CMK (cell line): ENCODE measurements around the gene ATP8A2.
"Not testable (repeated sequence)": the region's sequence is repeated elsewhere in the genome, so short reads cannot be mapped to it uniquely, and the experiment has no call there.

Experiments used
- DNase-seq: peaks from one replicate; pipeline ENCODE4 v3.0.0-alpha.2; 2010; ENCODE audit warnings: low read depth

Gene ATP8A2

DNA sequence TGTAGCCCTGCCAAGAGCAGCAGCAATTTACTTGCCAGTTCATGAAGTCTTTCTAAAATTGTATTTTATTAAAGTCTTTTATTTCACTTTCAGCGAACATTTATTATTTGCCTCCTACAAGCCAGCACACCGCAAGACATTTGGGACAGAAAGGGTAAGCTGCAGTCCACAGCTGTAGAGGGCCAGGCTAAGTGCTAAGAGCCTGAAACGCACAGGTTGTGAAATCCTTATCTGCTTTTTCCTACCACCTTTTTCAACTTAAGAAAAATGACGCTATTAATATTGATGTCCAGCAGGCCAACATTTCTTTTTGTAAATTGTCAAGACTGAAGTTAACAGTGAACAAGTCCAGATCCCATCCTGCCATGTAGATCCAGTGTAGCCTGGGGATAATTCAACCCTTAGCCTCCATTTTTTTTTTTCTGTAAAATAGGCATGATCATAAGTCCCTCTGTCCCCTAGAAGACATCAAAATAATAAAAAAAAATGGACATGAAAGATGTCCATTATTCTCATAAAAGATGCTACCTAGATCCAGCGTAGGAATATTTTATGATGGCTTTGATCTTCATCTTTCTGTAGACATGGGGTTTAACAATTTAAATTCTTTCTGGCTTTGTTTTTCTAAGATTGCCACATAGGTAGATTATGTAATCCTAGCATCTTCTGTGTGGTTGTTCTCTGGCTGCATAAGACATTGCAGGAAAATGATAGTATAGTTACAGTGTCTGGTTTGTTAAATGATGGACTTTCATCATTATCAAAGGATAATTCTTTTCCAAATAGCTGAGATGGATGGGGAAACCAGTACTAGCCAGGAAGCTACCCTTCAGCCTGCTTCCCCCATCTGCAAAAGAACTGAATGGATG lies 551.7 kb downstream of the ATP8A2 start:
- no peak for DNase-seq

DNA sequence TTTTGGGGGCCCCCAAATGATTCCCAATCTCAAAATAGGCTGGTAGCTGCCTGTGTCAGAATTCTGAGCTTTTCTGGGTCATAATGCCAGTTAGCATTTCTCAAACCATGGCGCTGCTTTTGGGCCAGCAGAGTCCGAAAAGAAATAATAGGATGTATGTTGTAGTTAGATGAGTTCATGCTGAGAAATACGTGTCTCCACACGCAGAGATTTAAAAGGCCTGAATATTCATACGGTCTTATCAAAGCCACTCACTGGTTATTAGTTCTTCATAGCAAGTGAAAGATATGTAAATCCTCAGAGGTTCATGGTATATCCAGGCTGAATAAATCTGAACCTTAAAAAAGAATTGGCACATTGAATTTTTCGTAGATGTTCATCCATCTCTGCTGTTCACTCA lies 555.6 kb downstream of the ATP8A2 start:
- no peak for DNase-seq

DNA sequence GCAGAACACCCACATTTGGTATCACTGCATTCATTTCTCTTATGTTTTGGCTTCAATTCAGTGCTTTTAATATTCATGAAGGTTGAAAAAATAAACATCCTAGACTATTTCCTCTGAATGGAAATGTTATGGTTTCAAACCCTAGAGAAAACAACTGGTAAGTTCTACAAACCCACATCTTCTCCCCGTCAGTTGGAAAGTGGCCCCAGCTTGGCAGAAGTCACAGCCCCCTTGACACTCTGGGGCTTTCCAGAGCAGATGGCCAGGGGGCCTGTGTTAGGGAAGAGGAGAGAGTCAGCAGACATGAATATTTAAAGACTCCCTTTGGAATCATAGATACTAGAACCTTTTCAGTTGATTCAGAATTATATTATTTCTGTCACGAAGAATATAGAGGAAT lies 556.2 kb downstream of the ATP8A2 start:
- DNase-seq: no peak

DNA sequence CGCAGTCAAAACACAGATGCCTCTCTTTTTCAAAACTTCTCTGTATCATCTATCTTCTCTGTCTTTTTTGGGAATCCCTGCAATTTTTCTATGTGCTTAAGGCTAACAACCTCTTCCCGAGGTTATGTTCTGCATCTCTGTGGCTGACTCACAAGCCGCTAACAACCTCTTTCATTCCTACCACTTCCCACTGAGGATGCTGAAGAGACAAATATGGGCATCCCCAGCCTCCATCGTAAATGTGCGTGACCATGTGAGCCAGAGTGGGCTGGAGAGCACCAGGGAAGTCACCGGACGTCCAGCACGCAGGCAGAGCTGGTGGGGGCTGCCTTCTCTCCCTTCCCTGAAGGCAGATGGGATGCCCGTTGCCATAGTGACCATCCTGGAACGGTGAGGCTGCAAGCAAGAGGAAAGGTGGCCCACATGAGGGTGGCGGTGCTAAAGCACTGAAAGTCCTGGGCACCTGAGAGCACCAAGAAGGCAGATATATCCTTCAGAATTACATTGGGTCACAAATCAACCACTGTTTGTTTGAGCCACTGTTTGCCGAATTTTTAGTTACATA lies 557.2 kb downstream of the ATP8A2 start:
- no peak for DNase-seq

DNA sequence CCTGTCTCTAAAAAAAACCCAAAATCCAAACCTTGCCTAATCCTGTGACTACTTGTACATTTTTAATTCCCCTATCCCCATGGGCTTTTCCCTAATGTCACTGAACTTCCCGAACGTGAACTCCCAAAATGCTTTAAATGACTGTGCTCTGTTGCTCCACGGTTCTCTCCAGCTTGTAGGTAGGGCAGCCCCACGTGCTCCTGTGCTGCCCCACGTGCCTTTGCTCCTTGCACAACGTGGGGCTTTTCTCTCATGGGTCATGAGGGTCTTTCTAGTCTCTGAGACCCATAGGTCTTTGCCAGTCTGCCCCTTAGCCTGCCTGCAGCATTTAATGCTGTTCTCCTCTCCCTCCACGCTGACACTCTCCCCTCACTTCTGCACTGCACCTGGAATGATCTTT lies 558.0 kb downstream of the ATP8A2 start:
- no peak for DNase-seq

DNA sequence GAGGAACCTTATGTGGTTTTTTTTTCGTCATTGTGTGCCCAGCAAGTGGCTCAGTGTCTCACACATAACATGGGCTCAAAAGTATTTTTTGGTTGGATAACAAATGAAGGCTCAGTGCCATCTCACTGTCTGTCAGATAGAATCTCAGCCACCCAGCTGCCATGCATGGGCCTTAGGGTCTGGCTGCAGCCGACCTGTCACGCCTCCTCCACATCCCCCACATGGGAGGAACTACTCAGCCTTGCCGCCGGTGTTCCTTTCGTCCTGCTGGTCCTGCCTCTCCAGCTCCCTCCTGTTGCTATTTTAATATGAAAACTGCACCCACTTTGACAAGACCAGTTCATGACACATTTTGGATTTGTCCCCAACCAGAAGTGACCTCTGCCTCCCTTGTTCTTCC lies 558.9 kb downstream of the ATP8A2 start:
- no peak for DNase-seq

DNA sequence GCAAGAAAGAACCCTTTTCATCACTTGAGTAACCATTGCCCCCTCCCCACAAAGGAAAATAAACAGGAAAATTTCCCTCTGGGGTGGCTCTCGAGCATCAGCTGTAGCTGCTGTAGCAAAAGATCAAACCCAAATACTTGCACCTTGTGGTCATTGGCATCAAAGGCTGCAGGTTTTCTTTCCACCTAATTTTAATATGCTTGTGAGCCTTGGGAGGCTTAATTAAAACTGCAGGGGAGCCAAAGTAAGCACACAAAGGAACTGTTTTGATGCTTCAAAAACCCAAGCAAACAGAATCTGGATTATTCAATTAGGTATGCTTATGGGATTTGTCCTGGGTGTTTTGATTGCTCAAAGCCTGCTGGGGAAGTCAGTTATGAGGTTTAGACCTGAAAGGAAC lies 560.6 kb downstream of the ATP8A2 start:
- no peak for DNase-seq

DNA sequence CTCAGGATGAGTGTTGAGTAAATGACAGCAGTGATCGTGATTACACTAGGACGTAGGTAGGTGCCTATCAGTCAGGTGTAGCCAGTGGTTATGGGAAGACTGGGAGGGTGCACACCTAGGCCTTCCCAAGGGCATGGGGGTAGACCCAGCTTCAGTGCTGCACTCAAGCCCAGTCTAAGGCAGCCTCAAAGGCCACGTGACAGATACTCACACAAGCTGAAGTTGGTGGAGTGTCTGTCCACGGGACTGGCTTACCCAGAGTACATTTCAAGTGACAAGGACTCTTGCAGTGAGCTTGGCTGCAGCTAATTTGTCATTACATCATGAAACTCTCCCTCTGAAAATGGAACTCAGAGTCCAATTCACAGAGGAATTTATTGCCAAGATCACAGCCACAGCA lies 561.7 kb downstream of the ATP8A2 start:
- no peak for DNase-seq

DNA sequence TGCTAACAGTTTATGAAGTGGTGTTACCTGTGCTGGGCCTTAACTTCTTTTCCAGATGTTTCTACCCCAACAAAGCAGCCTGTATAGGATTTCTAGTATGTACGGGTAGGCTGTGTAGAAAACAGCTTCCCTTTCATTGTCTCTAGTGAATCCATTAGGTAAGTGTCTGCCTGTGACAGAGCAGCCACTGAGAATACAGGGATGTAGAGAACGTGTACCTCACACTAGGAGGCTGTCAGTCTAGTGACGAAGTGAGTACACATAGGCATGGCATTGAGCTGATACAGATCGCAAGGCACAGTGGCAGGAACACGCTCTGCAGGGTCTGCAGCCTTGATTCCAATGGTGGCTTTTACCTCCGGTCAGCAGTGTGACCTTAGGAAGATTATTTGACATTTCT lies 562.4 kb downstream of the ATP8A2 start:
- DNase-seq: no peak

DNA sequence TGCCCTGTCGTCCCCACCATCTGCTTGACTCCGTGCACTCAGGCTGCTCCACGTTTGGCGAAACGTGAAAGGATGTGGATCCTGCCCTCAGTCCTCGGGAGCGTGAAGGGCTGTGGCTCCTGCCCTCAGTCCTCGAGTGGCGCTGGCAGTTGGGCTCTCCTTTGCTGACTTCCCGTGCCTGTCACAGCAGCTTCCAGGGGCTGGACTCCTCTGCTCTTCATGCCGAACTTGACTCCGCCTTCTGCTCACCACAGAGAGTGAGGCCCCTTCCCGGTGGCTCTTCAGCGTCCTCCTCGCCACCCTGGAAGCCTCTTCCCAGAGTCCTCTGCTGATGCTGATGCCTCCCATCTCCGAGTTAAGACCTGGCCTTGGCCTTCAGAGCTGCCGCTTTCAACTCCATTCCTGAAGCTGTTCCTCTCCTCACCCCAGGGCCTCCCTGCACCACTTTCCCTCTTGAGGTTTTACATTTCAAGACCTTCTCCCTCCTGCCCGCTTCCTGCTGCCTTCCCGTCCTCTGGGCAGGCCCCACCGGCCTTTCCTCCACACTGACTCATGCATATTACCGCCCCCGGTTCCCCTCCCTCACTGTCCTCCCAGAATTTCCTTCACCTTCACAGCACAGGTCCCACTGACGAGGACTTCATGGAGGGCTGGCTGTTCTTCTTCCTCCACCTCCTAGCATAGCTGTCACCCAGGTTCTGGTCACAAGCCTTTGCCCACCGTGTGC lies 568.4 kb downstream of the ATP8A2 start:
- no peak for DNase-seq

DNA sequence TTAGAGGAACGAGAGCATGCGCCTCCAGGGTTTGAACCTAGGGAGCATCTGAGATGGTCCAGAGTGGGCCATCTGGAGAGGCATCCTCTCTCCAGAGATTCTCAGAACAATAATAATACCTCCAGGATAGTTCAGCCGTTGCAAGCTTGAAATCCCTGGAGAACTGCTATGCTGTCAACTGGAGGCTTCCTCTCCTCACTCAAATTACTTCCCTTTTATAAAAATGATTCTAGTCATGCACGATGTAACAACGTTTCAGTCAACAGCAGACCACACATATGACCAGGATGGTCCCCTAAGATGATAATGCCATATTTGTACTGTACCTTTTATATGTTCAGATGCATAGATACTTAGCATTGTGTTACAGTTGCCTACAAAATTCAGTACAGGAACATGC lies 571.3 kb downstream of the ATP8A2 start:
- DNase-seq: no peak

DNA sequence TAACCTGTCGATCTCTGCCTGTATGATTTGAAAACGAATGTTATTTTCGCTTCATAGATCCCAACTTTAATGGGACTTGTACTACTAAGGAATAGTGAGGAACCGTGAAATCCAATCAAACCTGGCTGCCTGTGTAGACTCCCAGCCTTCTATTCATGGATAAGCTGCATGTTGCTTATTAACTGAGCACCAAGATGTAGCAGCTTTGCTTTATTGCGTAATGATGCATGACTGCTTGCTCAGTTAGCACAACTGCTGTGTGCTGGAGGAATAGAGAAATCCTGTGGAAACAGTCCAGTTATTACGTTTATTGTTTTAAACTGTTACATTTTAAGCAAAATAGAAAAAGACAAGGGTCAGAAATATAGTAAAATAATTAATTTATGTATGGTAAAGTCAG lies 571.9 kb downstream of the ATP8A2 start:
- DNase-seq: no peak

DNA sequence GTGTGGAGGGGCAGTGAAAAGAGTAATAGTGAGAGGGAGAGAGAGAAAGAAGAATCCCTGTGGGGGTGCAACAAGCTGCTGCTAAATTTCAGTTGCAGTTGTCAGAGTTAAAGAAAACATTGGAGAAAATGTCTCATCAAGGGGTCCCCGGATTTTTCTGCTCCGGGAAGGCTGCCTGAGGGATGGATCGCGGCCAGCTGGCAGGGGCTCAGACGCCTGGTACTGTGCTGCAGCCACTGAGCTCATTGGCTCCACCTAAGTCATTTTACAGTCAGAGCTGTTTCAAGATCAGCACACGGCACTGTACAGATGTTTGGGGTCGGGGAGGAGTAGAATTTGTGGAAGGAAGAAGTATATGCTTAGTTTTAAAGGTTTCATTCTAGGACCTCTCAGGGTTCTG lies 573.8 kb downstream of the ATP8A2 start:
- no peak for DNase-seq

DNA sequence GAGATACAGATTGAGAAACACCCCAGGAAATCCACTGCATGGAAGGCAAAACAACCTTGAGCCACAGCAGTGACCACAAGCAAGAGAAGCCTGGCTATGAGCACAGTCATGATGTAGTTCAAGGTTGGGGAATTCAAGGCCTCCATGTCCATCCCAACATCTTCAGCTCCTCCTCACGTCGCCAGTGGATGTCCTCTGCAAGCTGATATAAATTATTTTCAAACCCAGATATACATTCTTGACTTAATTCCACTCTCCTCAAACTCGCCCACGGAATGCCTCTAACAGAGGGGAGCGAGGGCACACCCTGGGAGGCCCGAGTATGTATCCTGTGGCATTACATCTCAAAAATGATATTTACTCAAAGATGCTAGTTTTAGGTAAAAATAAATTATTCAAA lies 574.5 kb downstream of the ATP8A2 start:
- no peak for DNase-seq

DNA sequence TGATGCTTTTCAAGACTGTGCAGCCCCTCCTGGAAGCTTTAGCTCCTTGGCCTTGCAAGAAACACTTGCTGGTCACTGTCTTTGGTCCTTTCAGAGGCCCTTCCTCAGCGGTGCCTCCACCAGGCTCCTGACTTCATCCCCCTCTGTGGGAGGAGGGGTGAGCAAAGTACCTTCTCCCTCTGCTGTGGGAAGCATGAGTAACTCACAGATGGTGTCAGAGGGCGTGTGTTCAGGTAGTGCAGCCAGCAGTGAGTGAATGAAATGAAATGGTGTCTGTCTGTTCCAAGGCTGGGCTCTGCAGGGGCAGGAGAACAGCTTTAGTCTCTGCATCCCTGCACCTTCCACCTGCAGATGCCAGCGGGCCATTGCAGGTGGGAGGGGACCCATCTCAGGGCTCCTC lies 577.1 kb downstream of the ATP8A2 start:
- no peak for DNase-seq

DNA sequence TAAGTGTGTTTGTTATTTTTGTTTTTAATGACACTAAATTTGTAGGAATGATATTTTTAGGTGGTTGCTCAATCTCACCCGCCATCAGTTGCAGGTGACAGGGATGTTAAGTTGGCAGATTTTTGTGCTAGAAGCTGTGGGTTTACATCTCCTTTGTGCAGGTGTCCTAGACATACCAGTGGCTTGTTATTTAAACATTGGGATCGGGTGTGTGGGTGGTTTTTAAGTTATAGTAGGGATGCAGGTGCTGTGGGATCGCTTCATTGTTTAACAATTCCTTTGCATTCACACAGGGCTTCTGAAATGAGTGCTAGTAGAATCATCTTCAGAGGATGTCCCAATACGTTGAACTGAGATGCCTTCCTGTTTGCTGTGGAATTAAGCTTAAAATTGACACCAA lies 580.1 kb downstream of the ATP8A2 start:
- DNase-seq: no peak

DNA sequence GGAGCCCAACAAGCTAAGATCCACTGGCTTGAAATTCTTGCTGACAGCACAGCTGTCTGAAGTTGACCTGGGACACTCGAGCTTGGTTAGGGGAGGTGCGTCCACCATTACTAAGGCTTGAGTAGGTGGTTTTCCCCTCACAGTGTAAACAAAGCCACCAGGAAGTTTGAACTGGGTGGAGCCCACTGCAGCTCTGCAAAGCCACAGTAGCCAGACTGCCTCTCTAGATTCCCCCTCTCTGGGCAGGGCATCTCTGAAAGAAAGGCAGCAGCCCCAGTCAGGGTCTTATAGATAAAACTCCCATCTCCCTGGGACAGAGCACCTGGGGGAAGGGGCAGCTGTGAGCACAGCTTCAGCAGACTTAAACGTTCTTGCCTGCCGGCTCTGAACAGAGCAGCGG lies 582.3 kb downstream of the ATP8A2 start:
- not testable (repeated sequence) for DNase-seq

DNA sequence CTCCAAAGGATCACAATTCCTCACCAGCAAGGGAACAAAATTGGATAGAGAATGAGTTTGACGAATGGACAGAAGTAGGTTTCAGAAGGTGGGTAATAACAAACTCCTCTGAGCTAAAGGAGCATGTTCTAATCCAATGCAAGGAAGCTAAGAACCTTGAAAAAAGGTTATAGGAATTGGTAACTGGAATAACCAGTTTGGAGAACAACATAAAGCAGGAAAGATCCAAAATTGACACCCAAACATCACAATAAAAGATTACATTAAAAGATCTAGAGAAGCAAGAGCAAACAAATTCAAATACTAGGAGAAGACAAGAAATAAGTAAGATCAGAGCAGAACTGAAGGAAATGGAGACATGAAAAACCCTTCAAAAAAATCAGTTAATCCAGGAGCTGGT lies 583.2 kb downstream of the ATP8A2 start:
- not testable (repeated sequence) for DNase-seq

DNA sequence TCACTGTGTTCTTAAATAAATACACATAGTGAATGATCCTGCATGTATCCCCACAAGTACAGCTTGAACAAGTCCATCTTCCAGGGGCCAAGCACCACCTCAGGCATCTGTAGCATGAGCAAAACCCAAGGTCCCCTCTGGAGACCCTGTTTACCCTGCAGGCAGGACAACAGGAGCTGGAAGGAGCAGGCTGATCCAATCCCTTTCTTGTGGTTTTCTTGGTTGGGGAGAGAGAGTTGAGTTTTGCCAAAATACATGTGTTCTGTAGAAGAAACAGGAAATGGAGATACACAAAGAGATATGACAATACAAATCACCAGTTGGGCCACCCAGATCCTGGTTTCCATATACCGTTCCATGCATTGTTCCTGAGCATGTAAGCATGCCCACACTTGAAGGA lies 587.2 kb downstream of the ATP8A2 start:
- DNase-seq: no peak

DNA sequence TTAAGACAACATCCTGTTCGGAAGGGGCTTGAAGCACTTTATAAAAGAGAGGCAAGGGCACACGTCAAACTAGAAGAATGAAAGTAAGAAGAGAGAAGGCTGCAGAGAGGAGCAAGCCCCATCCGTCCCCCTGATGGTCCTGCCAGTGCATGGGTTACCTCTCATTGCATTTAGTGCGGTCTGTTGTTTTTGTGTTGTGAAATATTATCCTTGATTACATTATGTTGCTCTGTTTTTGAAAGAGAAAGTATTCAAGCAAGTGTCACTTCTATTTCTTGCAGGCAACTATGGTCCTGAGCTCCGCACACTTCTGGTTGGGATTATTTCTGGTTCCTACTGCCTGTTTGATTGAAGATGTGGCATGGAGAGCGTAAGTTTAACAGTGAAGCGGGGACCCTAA lies 589.5 kb downstream of the ATP8A2 start:
- no peak for DNase-seq

DNA sequence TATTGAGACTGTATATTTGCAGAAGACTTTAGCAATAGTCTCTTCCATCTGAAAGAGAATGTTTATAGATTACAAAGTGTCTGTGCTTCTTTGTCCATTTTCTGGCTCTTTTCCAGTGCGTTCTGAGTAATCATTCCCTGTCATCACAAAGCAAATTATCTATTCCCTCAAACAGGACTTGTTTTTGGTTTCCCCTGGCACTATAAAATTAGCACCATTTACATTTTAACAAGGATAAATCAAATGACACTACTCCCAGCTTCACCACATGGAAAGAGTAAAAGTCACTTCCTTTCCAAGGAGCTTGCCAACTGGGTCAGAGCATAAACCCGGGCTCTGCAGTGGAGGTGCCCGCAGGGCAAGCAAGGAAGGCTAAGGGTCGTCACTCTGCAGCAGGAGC lies 591.9 kb downstream of the ATP8A2 start:
- no peak for DNase-seq

DNA sequence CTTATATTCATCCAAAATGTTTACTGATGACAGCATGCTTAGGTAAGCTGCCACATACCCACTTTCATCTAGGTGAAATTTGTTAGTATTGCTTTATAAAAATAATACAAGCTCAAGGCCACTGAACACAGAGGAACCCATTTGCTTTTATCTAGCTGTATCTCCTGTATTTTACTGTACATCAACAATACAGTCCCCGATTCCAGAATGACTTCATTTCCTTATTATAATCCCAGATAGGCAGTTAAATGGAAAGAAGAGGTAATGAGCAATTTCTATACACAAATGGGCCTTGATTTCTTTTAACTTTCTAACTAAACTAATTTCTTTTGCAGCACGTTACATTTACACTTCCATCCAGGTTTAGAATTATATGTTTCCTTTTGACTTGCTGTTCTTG lies 593.8 kb downstream of the ATP8A2 start:
- no peak for DNase-seq

DNA sequence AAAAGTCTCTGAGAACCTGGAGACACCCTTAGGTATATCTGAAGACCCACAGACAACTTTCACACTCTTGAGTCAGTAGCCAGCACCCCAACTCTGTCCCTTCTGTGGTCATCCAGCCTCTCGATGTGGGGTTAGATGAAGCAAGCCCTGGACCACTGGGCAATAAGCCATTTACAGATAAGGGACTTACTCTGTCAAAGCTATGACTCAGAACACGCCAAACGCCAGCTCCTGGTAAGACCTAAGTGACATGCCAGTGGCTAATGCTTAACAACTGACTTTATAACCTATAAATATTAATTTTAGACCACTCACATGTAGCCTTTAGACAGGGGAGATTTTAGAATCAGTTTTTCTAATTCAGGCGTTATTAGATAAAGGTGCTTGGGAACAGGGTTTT lies 594.3 kb downstream of the ATP8A2 start:
- no peak for DNase-seq
